Coronary artery (tissue), 2 donors: ENCODE measurements around the gene QRICH1.

Source experiments
- DNase-seq: peaks from one replicate; pipeline ENCODE4 v3.0.0-alpha.2; 2017; ENCODE audit warnings: low spot score
- H3K27ac ChIP-seq, 2 donors: fragments of 200-600 bp; sonication (generic); one replicate each; pipeline ENCODE4 v1.5.1; 2016 to 2019
- H3K4me3 ChIP-seq: fragments of 200-600 bp; sonication (generic); 2 replicates; pipeline ENCODE4 v1.5.1; 2016; ENCODE audit warnings: mild to moderate bottlenecking, moderate library complexity
- CTCF ChIP-seq: fragments of 200-600 bp; sonication (generic); IDR thresholded peaks from one replicate; pipeline ENCODE4 v1.5.1; 2019; ENCODE audit warnings: antibody characterized with exemption

QRICH1 gene

GRCh38 chr3:49112262-49112661, 18.4 kb upstream of the QRICH1 start:
- no peak for TF ChIP-seq CTCF
- no peak for DNase-seq
- no peak overlapping the region for H3K27ac ChIP-seq
- no peak overlapping the region for H3K4me3 ChIP-seq

GRCh38 chr3:49111347-49111746, 17.5 kb upstream of the QRICH1 start:
- Histone ChIP-seq H3K27ac (no peak overlapping the region), H3K4me3 (no peak overlapping the region)
- TF ChIP-seq CTCF = no peak
- no peak for DNase-seq

GRCh38 chr3:49110780-49111179, 16.9 kb upstream of the QRICH1 start:
- no peak overlapping the region for H3K4me3 ChIP-seq
- H3K27ac ChIP-seq = no peak overlapping the region
- DNase-seq = no peak
- TF ChIP-seq CTCF = no peak

DNA sequence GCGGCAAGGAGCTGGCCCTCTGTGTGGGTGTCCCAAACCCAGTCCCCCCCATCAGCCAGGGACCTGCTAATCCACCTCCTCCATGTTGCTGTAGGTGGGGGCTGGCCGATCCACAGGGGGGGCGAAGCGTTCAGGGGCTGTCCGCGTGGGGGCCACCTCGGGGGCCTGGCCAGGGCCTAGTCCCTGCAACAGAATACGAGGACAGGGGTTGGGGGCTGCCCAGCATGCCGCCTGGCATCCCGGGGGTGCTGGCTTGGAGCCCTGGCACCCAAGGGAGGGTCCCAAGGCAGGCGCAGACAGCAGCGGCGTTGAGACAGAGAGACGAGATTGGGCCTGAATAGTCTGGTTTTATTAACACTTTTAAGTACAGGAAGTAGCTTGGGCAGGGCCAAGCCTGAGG, 14.5 kb upstream of the QRICH1 start:
- H3K27ac ChIP-seq = no peak overlapping the region
- no peak overlapping the region for H3K4me3 ChIP-seq
- DNase-seq = no peak

GRCh38 chr3:49104427-49105291, 10.8 kb upstream of the QRICH1 start, which contains the start of gene QARS1:
QARS1 (minus strand) TSS chr3:49104757; CDS start chr3:49104733, 24 bp downstream.
- peak; percentile 98 for DNase-seq
- peak within 1 kb of the TSS; percentile 91 for H3K4me3 ChIP-seq

More for the DNA sequence above, 14.5 kb upstream of the QRICH1 start:
- TF ChIP-seq CTCF = no peak

GRCh38 chr3:49104052-49104426, 10.2 kb upstream of the QRICH1 start:
- H3K27ac ChIP-seq = peak overlapping the region; percentile 51 to 88
- TF ChIP-seq CTCF = no peak
- peak overlapping the region; percentile 91 for H3K4me3 ChIP-seq
- DNase-seq = no peak

More at GRCh38 chr3:49104427-49105291, 10.8 kb upstream of the QRICH1 start, which contains the start of gene QARS1:
- H3K27ac ChIP-seq = peak within 1 kb of the TSS; percentile 51 to 88
- TF ChIP-seq CTCF = no peak

DNA sequence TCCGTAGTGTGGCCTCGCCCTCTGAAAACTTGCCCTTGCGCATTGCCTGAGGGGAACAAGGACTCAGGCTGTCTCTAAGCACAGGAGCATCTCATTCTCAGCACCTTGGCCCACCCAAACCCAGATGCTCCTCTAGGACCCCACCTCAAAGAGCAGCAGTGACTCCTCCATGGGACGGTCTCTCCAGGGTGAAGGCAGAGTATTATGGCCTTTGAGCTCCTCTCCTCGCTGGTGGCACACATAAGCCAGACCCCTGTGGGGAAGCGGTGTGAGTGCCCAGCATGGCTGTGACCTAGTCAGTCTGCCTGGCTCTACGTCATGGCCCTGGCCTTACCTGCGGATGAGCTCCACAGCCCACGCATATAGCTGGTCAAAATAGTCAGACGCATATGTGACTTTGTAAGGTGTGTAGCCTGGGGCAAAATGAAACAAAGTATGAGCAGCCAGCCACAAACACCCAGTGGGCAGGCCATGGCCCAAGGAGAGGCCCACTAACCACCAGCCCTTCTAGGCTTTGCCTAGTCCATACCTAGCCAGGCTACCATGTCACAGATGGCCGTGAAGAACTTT, 6.3 kb upstream of the QRICH1 start:
- DNase-seq = no peak
- no peak for TF ChIP-seq CTCF
- Histone ChIP-seq H3K27ac (no peak overlapping the region), H3K4me3 (no peak overlapping the region)
